ENCODE results near the gene WBP11. TPM values are rescaled to one million over a fixed set of nuclear protein-coding genes. Genes with fewer than 3 reads are reported as not detected.

The WBP11 gene
- total and polyA plus RNA-seq, 2 donors (not counting 3 experiments of a cell fraction or from before 2014, with no cell fraction given): 11.4 to 77.1 TPM

DNA sequence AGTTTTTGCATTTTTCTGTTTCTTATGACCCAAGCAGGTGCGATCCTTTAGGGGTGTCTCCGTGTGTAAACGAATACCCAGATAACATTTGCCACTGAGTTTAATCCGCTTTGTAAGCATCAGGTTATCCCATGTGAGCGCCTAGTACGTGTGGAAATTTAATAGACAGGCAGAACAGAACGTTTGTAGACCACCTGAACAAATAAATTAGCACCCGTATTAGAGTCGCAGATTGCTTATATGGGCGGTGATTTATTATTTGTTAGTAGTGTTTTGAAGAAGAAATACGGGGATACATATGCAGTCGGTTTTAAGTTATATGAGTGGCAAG, 517 bp upstream of the WBP11 start:
- Histone ChIP-seq H3K4me2 (ENCODE audit: insufficient read depth, low read length) (peak overlapping the region; percentile 95), H4K20me1 (replicated peaks; ENCODE audit: control insufficient read depth, extremely low read depth, insufficient read depth, low read length) (no peaks in the 10 kb centered on the region), H3K36me3 (ENCODE audit: control insufficient read depth in 2 of 2, extremely low read depth in 1 of 2, insufficient read depth in 2 of 2, low read length in 2 of 2) (peaks cover 4 to 9% of the 10 kb centered on the region in 2 experiments), H3K4me1 (ENCODE audit: control insufficient read depth, extremely low read depth, insufficient read depth, low read length) (peaks cover 17% of the 10 kb centered on the region), H3K27me3 (ENCODE audit: control insufficient read depth in 2 of 2, insufficient read depth in 2 of 2, low read length in 2 of 2) (no peaks in the 10 kb centered on the region), H3K9ac (replicated peaks; ENCODE audit: extremely low read depth, insufficient read depth, low read length) (peak overlapping the region; percentile 79), H3K27ac (ENCODE audit: insufficient read depth, low read depth, low read length) (peak overlapping the region; percentile 57), H3K79me2 (ENCODE audit: control insufficient read depth, insufficient read depth, low read length) (peaks cover 39% of the 10 kb centered on the region), H3K4me3 (replicated peaks in 1 of 3; ENCODE audit: insufficient read depth in 1 of 3, low read depth in 1 of 3, low read length in 3 of 3) (peak overlapping the region; percentile 40 to 97 (median 82)), H2AFZ (ENCODE audit: low read depth, low read length) (peak overlapping the region; percentile 88), H3K9me1 (replicated peaks; ENCODE audit: control insufficient read depth, extremely low read depth, insufficient read depth, low read length) (no peaks in the 10 kb centered on the region), H3K9me3 (replicated peaks; ENCODE audit: control insufficient read depth, insufficient read depth, low read length) (no peaks in the 10 kb centered on the region)
- BruUV-seq (replicated peaks): TSS peak; percentile 90
- POLR2A ChIA-PET: interaction anchor here (0.7 to 1.3 kb wide), 5 partner anchors 29 to 156 kb away, joined by 3 to 12 read pairs (median 6); a partner anchor contains a TSS
- intact Hi-C loops (cut with micrococcal nuclease) (loop anchor here (1.0 kb wide), 6 partner anchors 29 to 418 kb away; partner anchors contain the start of gene ARHGDIB), dilution Hi-C loops (cut with MboI; ENCODE audit: extremely low pct_ligation_motif_present, low sequenced_read_pairs) (no loop called here)
- FAIRE-seq: no peak
- TF ChIP-seq MYC (IDR thresholded peaks at IDR 0.05; ENCODE audit: low read depth, low read length): no peak
- TF ChIP-seq, protein P1, sequence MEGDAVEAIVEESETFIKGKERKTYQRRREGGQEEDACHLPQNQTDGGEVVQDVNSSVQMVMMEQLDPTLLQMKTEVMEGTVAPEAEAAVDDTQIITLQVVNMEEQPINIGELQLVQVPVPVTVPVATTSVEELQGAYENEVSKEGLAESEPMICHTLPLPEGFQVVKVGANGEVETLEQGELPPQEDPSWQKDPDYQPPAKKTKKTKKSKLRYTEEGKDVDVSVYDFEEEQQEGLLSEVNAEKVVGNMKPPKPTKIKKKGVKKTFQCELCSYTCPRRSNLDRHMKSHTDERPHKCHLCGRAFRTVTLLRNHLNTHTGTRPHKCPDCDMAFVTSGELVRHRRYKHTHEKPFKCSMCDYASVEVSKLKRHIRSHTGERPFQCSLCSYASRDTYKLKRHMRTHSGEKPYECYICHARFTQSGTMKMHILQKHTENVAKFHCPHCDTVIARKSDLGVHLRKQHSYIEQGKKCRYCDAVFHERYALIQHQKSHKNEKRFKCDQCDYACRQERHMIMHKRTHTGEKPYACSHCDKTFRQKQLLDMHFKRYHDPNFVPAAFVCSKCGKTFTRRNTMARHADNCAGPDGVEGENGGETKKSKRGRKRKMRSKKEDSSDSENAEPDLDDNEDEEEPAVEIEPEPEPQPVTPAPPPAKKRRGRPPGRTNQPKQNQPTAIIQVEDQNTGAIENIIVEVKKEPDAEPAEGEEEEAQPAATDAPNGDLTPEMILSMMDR (IDR thresholded peaks at IDR 0.05; ENCODE audit: extremely low read depth in 1 of 2, insufficient read depth in 1 of 2, low read depth in 1 of 2, low read length in 2 of 2): no peak
- TF ChIP-seq EZH2 (IDR thresholded peaks at IDR 0.05; ENCODE audit: borderline replicate concordance, low read depth, low read length, severe bottlenecking): no peak
- no peak for TF ChIP-seq POLR2AphosphoS5 (IDR thresholded peaks at IDR 0.05; ENCODE audit: insufficient read depth, low read depth, low read length)
- no peak for DNase-seq (ENCODE audit: low read depth, low spot score)
- CTCF ChIA-PET: interaction anchor here (1.0 to 3.2 kb wide), 8 partner anchors 11 to 418 kb away, joined by 3 to 20 read pairs (median 6); partner anchors contain the start of gene RERG

DNA sequence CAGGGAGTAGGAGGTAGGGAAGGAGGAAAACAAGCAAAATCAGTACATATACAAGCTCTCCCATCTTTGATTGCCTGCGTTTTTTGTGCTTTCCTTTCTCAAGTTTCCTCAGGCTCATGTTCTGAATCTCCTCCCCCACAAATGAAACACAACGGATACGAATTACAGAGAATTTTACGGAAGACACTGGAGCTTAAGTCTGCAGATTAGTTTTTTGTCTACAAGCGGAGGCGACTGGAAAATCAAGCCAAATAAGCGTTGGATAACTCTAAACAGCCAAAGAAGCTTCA, 612 bp downstream of the WBP11 start:
- Histone ChIP-seq H3K36me3 (ENCODE audit: control insufficient read depth in 2 of 2, extremely low read depth in 1 of 2, insufficient read depth in 2 of 2, low read length in 2 of 2) (peaks cover 4 to 9% of the 10 kb centered on the region in 2 experiments), H3K27ac (ENCODE audit: insufficient read depth, low read depth, low read length) (peak overlapping the region; percentile 90), H4K20me1 (replicated peaks; ENCODE audit: control insufficient read depth, extremely low read depth, insufficient read depth, low read length) (no peaks in the 10 kb centered on the region), H3K9ac (replicated peaks; ENCODE audit: extremely low read depth, insufficient read depth, low read length) (peak overlapping the region; percentile 97), H2AFZ (ENCODE audit: low read depth, low read length) (peak overlapping the region; percentile 87), H3K4me1 (ENCODE audit: control insufficient read depth, extremely low read depth, insufficient read depth, low read length) (peaks cover 17% of the 10 kb centered on the region), H3K79me2 (ENCODE audit: control insufficient read depth, insufficient read depth, low read length) (peaks cover 45% of the 10 kb centered on the region), H3K9me1 (replicated peaks; ENCODE audit: control insufficient read depth, extremely low read depth, insufficient read depth, low read length) (no peaks in the 10 kb centered on the region), H3K27me3 (ENCODE audit: control insufficient read depth in 2 of 2, insufficient read depth in 2 of 2, low read length in 2 of 2) (no peaks in the 10 kb centered on the region), H3K4me2 (ENCODE audit: insufficient read depth, low read length) (peak overlapping the region; percentile 80), H3K9me3 (replicated peaks; ENCODE audit: control insufficient read depth, insufficient read depth, low read length) (no peaks in the 10 kb centered on the region), H3K4me3 (replicated peaks in 1 of 3; ENCODE audit: insufficient read depth in 1 of 3, low read depth in 1 of 3, low read length in 3 of 3) (peak overlapping the region; percentile 76 to 98 (median 97))
- TF ChIP-seq, protein P1 (IDR thresholded peaks at IDR 0.05; ENCODE audit: extremely low read depth in 1 of 2, insufficient read depth in 1 of 2, low read depth in 1 of 2, low read length in 2 of 2): no peak
- TF ChIP-seq POLR2A (IDR thresholded peaks at IDR 0.05; ENCODE audit: low read depth, low read length) (no peak), FOS (IDR thresholded peaks at IDR 0.05; ENCODE audit: borderline replicate concordance, insufficient read depth, low read length) (no peak), GATA2 (IDR thresholded peaks at IDR 0.05; ENCODE audit: insufficient read depth, insufficient read length, low read depth, low read length) (no peak), EZH2 (IDR thresholded peaks at IDR 0.05; ENCODE audit: borderline replicate concordance, low read depth, low read length, severe bottlenecking) (no peak), JUN (IDR thresholded peaks at IDR 0.05; ENCODE audit: borderline replicate concordance, insufficient read depth, insufficient read length, low read depth) (no peak)
- FAIRE-seq: no peak
- no TSS peak for BruUV-seq (replicated peaks)
- ChIA-PET CTCF (interaction anchor here (0.8 to 3.2 kb wide), 12 partner anchors 9 to 564 kb away, joined by 3 to 20 read pairs (median 6); partner anchors contain the start of gene RERG), POLR2A (interaction anchor here (0.7 to 1.3 kb wide), 6 partner anchors 8 to 42 kb away, joined by 3 to 12 read pairs (median 6); a partner anchor contains a TSS)
- no peak for DNase-seq (ENCODE audit: low read depth, low spot score)
- intact Hi-C loops (cut with micrococcal nuclease) (loop anchor here (1.0 kb wide), 6 partner anchors 28 to 417 kb away; partner anchors contain the start of gene ARHGDIB), dilution Hi-C loops (cut with MboI; ENCODE audit: extremely low pct_ligation_motif_present, low sequenced_read_pairs) (no loop called here)
